Measurements from ENCODE around the gene VARS2. TPM values are rescaled to one million over a fixed set of nuclear protein-coding genes. Genes with fewer than 3 reads are reported as not detected.

Gene VARS2
- total and polyA plus RNA-seq, 4 donors = 9.4 to 23.3 (median 16.3) TPM

Small RNA genes within 50 kb of the gene (small RNA-seq; reads per million reads assigned to genes)
- not detected for gene RF00019

Other genes with a start within 250 kb of the VARS2 start
- 10 to 100 TPM; 20.6 to 23.9 TPM for gene DHX16, start 241.2 kb upstream of the VARS2 start, total RNA-seq
- 10 to 100 TPM; 10.1 to 14.2 TPM for gene DHX16, start 241.2 kb upstream of the VARS2 start, polyA plus RNA-seq
- gene PPP1R18, start 227.6 kb upstream of the VARS2 start, total RNA-seq = 10 to 100 TPM; 11.4 to 11.5 TPM
- gene PPP1R18, start 227.6 kb upstream of the VARS2 start, polyA plus RNA-seq = 10 to 100 TPM in 1 of 2 donors, 1 to 10 TPM in 1; 7.4 to 17.4 TPM
- gene NRM, start 223.3 kb upstream of the VARS2 start, total RNA-seq = 1 to 10 TPM in 1 of 2 donors, under 1 TPM in 1; 0.59 to 2.3 TPM
- gene NRM, start 223.3 kb upstream of the VARS2 start, polyA plus RNA-seq = 1 to 10 TPM; 2.4 to 3.3 TPM
- gene MDC1, start 197.0 kb upstream of the VARS2 start, total RNA-seq = 10 to 100 TPM in 1 of 2 donors, 1 to 10 TPM in 1; 9.0 to 15.5 TPM
- gene MDC1, start 197.0 kb upstream of the VARS2 start, polyA plus RNA-seq = 1 to 10 TPM; 5.9 to 7.7 TPM
- gene TUBB, start 193.9 kb upstream of the VARS2 start, total RNA-seq = 100 to 1,000 TPM; 197 to 533 TPM
- gene TUBB, start 193.9 kb upstream of the VARS2 start, polyA plus RNA-seq = 100 to 1,000 TPM; 115 to 224 TPM
- 10 to 100 TPM; 38.6 to 60.5 TPM for gene FLOT1, start 171.6 kb upstream of the VARS2 start, total RNA-seq
- 10 to 100 TPM; 58.4 to 99.8 TPM for gene FLOT1, start 171.6 kb upstream of the VARS2 start, polyA plus RNA-seq
- 1 to 10 TPM; 1.3 to 6.5 TPM for gene IER3, start 169.7 kb upstream of the VARS2 start, total RNA-seq
- gene IER3, start 169.7 kb upstream of the VARS2 start, polyA plus RNA-seq = 1 to 10 TPM; 6.9 to 8.1 TPM
- 1 to 10 TPM; 4.0 to 5.3 TPM for gene DDR1, start 29.7 kb upstream of the VARS2 start, total RNA-seq
- gene DDR1, start 29.7 kb upstream of the VARS2 start, polyA plus RNA-seq = 1 to 10 TPM; 1.2 to 4.8 TPM
- 10 to 100 TPM; 11.0 to 13.6 TPM for gene GTF2H4, start 6.0 kb upstream of the VARS2 start, total RNA-seq
- 10 to 100 TPM in 1 of 2 donors, 1 to 10 TPM in 1; 6.2 to 15.8 TPM for gene GTF2H4, start 6.0 kb upstream of the VARS2 start, polyA plus RNA-seq
- gene SFTA2, start 17.9 kb downstream of the VARS2 start, total RNA-seq = not detected
- under 1 TPM in 1 of 2 donors, not detected in 1; 0.60 TPM for gene SFTA2, start 17.9 kb downstream of the VARS2 start, polyA plus RNA-seq
- gene MUCL3, start 26.7 kb downstream of the VARS2 start, total RNA-seq = under 1 TPM in 1 of 2 donors, not detected in 1; under 0.01 TPM
- gene MUCL3, start 26.7 kb downstream of the VARS2 start, polyA plus RNA-seq = not detected
- gene MUC21, start 69.5 kb downstream of the VARS2 start, total RNA-seq = not detected
- gene MUC21, start 69.5 kb downstream of the VARS2 start, polyA plus RNA-seq = under 1 TPM in 1 of 2 donors, not detected in 1; 0.02 TPM
- gene MUC22, start 96.2 kb downstream of the VARS2 start, total RNA-seq = not detected
- gene MUC22, start 96.2 kb downstream of the VARS2 start, polyA plus RNA-seq = not detected
- not detected for gene C6orf15, start 198.3 kb downstream of the VARS2 start, total RNA-seq
- gene C6orf15, start 198.3 kb downstream of the VARS2 start, polyA plus RNA-seq = not detected
- gene PSORS1C1, start 200.6 kb downstream of the VARS2 start, total RNA-seq = under 1 TPM in 1 of 2 donors, not detected in 1; under 0.01 TPM
- gene PSORS1C1, start 200.6 kb downstream of the VARS2 start, polyA plus RNA-seq = under 1 TPM in 1 of 2 donors, not detected in 1; 0.08 TPM
- gene CDSN, start 206.2 kb downstream of the VARS2 start, total RNA-seq = not detected
- gene CDSN, start 206.2 kb downstream of the VARS2 start, polyA plus RNA-seq = not detected
- not detected for gene PSORS1C2, start 224.8 kb downstream of the VARS2 start, total RNA-seq
- not detected for gene PSORS1C2, start 224.8 kb downstream of the VARS2 start, polyA plus RNA-seq
- gene CCHCR1, start 243.6 kb downstream of the VARS2 start, total RNA-seq = 1 to 10 TPM; 6.9 to 9.9 TPM
- 1 to 10 TPM; 3.1 to 5.6 TPM for gene CCHCR1, start 243.6 kb downstream of the VARS2 start, polyA plus RNA-seq
- gene TCF19, start 244.4 kb downstream of the VARS2 start, total RNA-seq = 10 to 100 TPM in 1 of 2 donors, under 1 TPM in 1; 0.67 to 16.8 TPM
- gene TCF19, start 244.4 kb downstream of the VARS2 start, polyA plus RNA-seq = 1 to 10 TPM in 1 of 2 donors, under 1 TPM in 1; 0.63 to 3.4 TPM